HepG2 (cell line): ENCODE results near the gene JKAMP. TPM values are rescaled to one million over a fixed set of nuclear protein-coding genes. Genes with fewer than 3 reads are reported as not detected.

Source experiments
- ATAC-seq: fragments of 200-7000 bp; cut with Tn5 transposase; 3 replicates; pipeline ENCODE4 v1.9.1; 2020; ENCODE audit warnings: mild to moderate bottlenecking, moderate library complexity
- BruUV-seq: library from RNA; stranded (reverse); fragments of 400-500 nt; replicated peaks from 2 replicates; lab custom pipeline; 2021; lab: Mats Ljungman, UMichigan
- CTCF ChIA-PET: fragments of 300-600 bp; formaldehyde crosslinking; extraction: SDS; loops from one replicate; lab custom pipeline; 2021; ENCODE audit warnings: low total read pairs, inconsistent platforms, low intra/inter-chr PET ratio; lab: Yijun Ruan, JAX
- POLR2A ChIA-PET: fragments of 350-600 bp; sonication (Branson Sonifier 250); formaldehyde crosslinking; loops from one replicate; lab custom pipeline; 2020; ENCODE audit warnings: antibody characterized with exemption, inconsistent platforms; lab: Yijun Ruan, JAX
- DNase-seq: peaks from one replicate; pipeline ENCODE4 v3.0.0-alpha.2; 2015; ENCODE audit warnings: low spot score
- FAIRE-seq: peaks from 3 replicates; lab custom pipeline; 2011; peaks lifted over from hg19 to GRCh38; lab: Jason Lieb, UNC
- H2AFZ ChIP-seq: one replicate; pipeline ENCODE4 v1.6.1; 2011; ENCODE audit warnings: low read length, inconsistent platforms
- H3K27ac ChIP-seq: fragments of 300-600 bp; 3 replicates; pipeline ENCODE4 v1.8.0; 2011; ENCODE audit warnings: mixed run types, mild to moderate bottlenecking, mixed read lengths, low read length, inconsistent platforms; ENCODE audit not compliant: insufficient read depth; ENCODE audit errors: extremely low read length
- H3K27me3 ChIP-seq, 2 experiments: fragments of 200-600 bp in 1 of 2; 2 replicates in 1 of 2; 3 replicates in 1 of 2; pipeline versions ENCODE4 v1.6.0 to v1.8.0; 2011; ENCODE audit warnings: low read length in 2 of 2, mild to moderate bottlenecking in 2 of 2, moderate library complexity in 2 of 2, inconsistent platforms in 1 of 2; ENCODE audit not compliant: insufficient read depth in 2 of 2, control insufficient read depth in 1 of 2
- H3K36me3 ChIP-seq, 2 experiments: fragments of 200-600 bp in 1 of 2; replicated peaks in 1 of 2; 2 replicates in 1 of 2; 3 replicates in 1 of 2; pipeline versions ENCODE4 v1.5.1 to v1.8.0; 2011; ENCODE audit warnings: low read length in 2 of 2, inconsistent platforms in 1 of 2; ENCODE audit not compliant: insufficient read depth in 2 of 2, control insufficient read depth in 1 of 2
- H3K4me1 ChIP-seq: 2 replicates; pipeline ENCODE4 v1.5.1; 2012; ENCODE audit warnings: low read length, inconsistent platforms; ENCODE audit not compliant: insufficient read depth
- H3K4me2 ChIP-seq: 2 replicates; pipeline ENCODE4 v1.6.0; 2011; ENCODE audit warnings: low read depth, low read length, inconsistent platforms
- H3K4me3 ChIP-seq, 3 experiments: fragments of 200-600 bp in 1 of 3; sonication (generic), shearing (Covaris generic) in 1 of 3; replicated peaks in 1 of 3; 2 replicates each; pipeline ENCODE4 v1.5.1; 2011 to 2016; ENCODE audit warnings: low read length in 3 of 3, inconsistent platforms in 2 of 3, low read depth in 2 of 3, mild to moderate bottlenecking in 2 of 3, control low read depth in 1 of 3, mixed read lengths in 1 of 3; ENCODE audit not compliant: insufficient read depth in 1 of 3
- H3K79me2 ChIP-seq: one replicate; pipeline ENCODE4 v1.6.1; 2011; ENCODE audit warnings: low read length, inconsistent platforms; ENCODE audit not compliant: insufficient read depth
- H3K9ac ChIP-seq: 2 replicates; pipeline ENCODE4 v1.6.0; 2011; ENCODE audit warnings: mild to moderate bottlenecking, low read depth, low read length, inconsistent platforms; ENCODE audit not compliant: insufficient read depth
- H3K9me3 ChIP-seq: 2 replicates; pipeline ENCODE4 v1.5.1; 2012; ENCODE audit warnings: mild to moderate bottlenecking, low read length
- H4K20me1 ChIP-seq: 2 replicates; pipeline ENCODE4 v1.6.0; 2011; ENCODE audit warnings: inconsistent platforms, mild to moderate bottlenecking, low read length, moderate library complexity; ENCODE audit not compliant: insufficient read depth
- HES4 ChIP-seq: sonication (generic); formaldehyde crosslinking; IDR thresholded peaks from 2 replicates; pipeline ENCODE4 v1.9.0; 2021; ENCODE audit warnings: mild to moderate bottlenecking, missing genetic modification reagents, borderline replicate concordance
- MAFK ChIP-seq, 2 experiments: IDR thresholded peaks in 1 of 2; conservative IDR thresholded peaks in 1 of 2; 2 replicates each; pipeline ENCODE4 v1.6.1; 2011; ENCODE audit warnings: improper control_type of control experiment in 2 of 2, low read length in 2 of 2
- MXD1 ChIP-seq: sonication (generic); formaldehyde crosslinking; IDR thresholded peaks from 2 replicates; pipeline ENCODE4 v1.4.0; 2020; ENCODE audit warnings: mild to moderate bottlenecking, missing genetic modification reagents
- RFXAP ChIP-seq: sonication (generic); formaldehyde crosslinking; IDR thresholded peaks from 2 replicates; pipeline ENCODE4 v1.4.0; 2020; ENCODE audit warnings: missing genetic modification reagents, borderline replicate concordance
- TEF ChIP-seq: sonication (generic); formaldehyde crosslinking; IDR thresholded peaks from 2 replicates; pipeline ENCODE4 v1.5.0; 2020; ENCODE audit warnings: missing genetic modification reagents
- TMF1 ChIP-seq: sonication (generic); formaldehyde crosslinking; IDR thresholded peaks from 2 replicates; pipeline ENCODE4 v1.8.1; 2022; ENCODE audit warnings: low read depth, missing genetic modification reagents
- TRAFD1 ChIP-seq: sonication (generic); formaldehyde crosslinking; IDR thresholded peaks from 2 replicates; pipeline ENCODE4 v1.5.1; 2020; ENCODE audit warnings: missing genetic modification reagents, mild to moderate bottlenecking, borderline replicate concordance
- ZBTB2 ChIP-seq: sonication (generic); formaldehyde crosslinking; IDR thresholded peaks from 2 replicates; pipeline ENCODE4 v1.8.0; 2022; ENCODE audit warnings: low read depth, missing genetic modification reagents
- ZNF451 ChIP-seq: sonication (generic); formaldehyde crosslinking; IDR thresholded peaks from 2 replicates; pipeline ENCODE4 v1.5.0; 2020; ENCODE audit warnings: mild to moderate bottlenecking, missing genetic modification reagents
- ZNF713 ChIP-seq: sonication (generic); formaldehyde crosslinking; IDR thresholded peaks from 2 replicates; pipeline ENCODE4 v1.4.0; 2020; ENCODE audit warnings: mild to moderate bottlenecking, missing genetic modification reagents
- WGBS: methylation state at CpG from one replicate; pipeline ENCODE4 v1.1.6; 2017; ENCODE audit warnings: low lambda C conversion rate; 5-methylcytosine and 5-hydroxymethylcytosine counted together
- in situ Hi-C: cut with HindIII; loops from 2 replicates; pipeline ENCODE4 v1.10.0; 2017; ENCODE audit warnings: low pct_unique_long_range_greater_than_20kb; ENCODE audit not compliant: extremely low pct_ligation_motif_present
- intact Hi-C: fragments of 100-400 bp; cut with micrococcal nuclease; formaldehyde crosslinking; loops from one replicate; pipeline ENCODE4 v1.10.0; 2022; ENCODE audit not compliant: unreplicated experiment
- polyA plus RNA-seq, 8 experiments: library from polyadenylated mRNA; depleted of rRNA in 3 of 8; stranded (reverse) in 7 of 8; unstranded in 1 of 8; fragments of >200 nt; fragmentation: Illumina TruSeq in 4 of 8; extraction: Trizol in 4 of 8; gene quantifications; 2 replicates each; pipeline versions ENCODE4 v1.2.1 to v1.2.3, GENCODE V29; 2011 to 2016; ENCODE audit warnings: low read depth in 4 of 8, missing spikeins in 1 of 8, mixed read lengths in 1 of 8; ENCODE audit not compliant: insufficient read depth in 1 of 8
- total RNA-seq, 5 experiments: library from RNA; depleted of rRNA; stranded (reverse); fragments of >200 nt; fragmentation: Illumina TruSeq; extraction: Trizol; gene quantifications; 2 replicates each; pipeline ENCODE4 v1.2.3, GENCODE V29; 2016; ENCODE audit warnings: low read depth in 1 of 5

The JKAMP gene
- total and polyA plus RNA-seq, 2 of the 13 experiments (the other 11 are each of a cell fraction or from before 2014, with no cell fraction given): 56.4 to 135 TPM

GRCh38 chr14:59537476-59537875 lies 53.2 kb downstream of the JKAMP start:
- WGBS: 6% methylated on average over 1 of the region's 1 CpG
- no peak for DNase-seq
- no peak for FAIRE-seq
- no peak overlapping the region for H3K27ac ChIP-seq
- no peak overlapping the region for H3K4me2 ChIP-seq
- in situ Hi-C loops: no loop called here
- intact Hi-C loops: no loop called here
- no peaks in the 10 kb centered on the region for H4K20me1 ChIP-seq
- no peaks in the 10 kb centered on the region for H3K36me3 ChIP-seq
- CTCF ChIA-PET: no interaction called here
- no peaks in the 10 kb centered on the region for H3K9me3 ChIP-seq
- TF ChIP-seq TMF1 (CRISPR knock-in tag) (no peak), MXD1 (CRISPR knock-in tag) (no peak), ZBTB2 (CRISPR knock-in tag) (no peak), TEF (no peak), ZNF451 (no peak), TRAFD1 (no peak), MAFK (conservative IDR thresholded peaks at IDR 0.05 in 1 of 2, IDR thresholded peaks at IDR 0.05 in 1 of 2; ENCODE audit: low read length in 2 of 2) (no peak), HES4 (CRISPR knock-in tag) (no peak), RFXAP (CRISPR knock-in tag) (no peak), ZNF713 (CRISPR knock-in tag) (no peak)
- H3K4me3 ChIP-seq: no peak overlapping the region
- ATAC-seq: no peak
- H3K27me3 ChIP-seq: peaks cover 0 to 6% of the 10 kb centered on the region in 2 experiments; a peak in 2 of 5 replicates
- POLR2A ChIA-PET: no interaction called here
- H3K9ac ChIP-seq: no peak overlapping the region
- H3K79me2 ChIP-seq: no peaks in the 10 kb centered on the region
- H2AFZ ChIP-seq: no peak overlapping the region
- H3K4me1 ChIP-seq: no peaks in the 10 kb centered on the region
- no TSS peak for BruUV-seq
